ENCODE measurements around the gene CTRL.
A peak's percentile ranks its signal among the peaks of the same experiment; 100 is the strongest.

Gene CTRL

GRCh38 chr16:67884684-67885083 is 47.0 kb downstream of the CTRL start, which contains the start of gene NRN1L:
Gene NRN1L (plus strand): TSS chr16:67884885. CDS start chr16:67884904, 19 bp downstream.
- Histone ChIP-seq H3K4me3 (ENCODE audit: low read depth, low read length) (no peak within 1 kb of the TSS), H3K27ac (ENCODE audit: extremely low read depth, low read depth, low read length) (no peak within 1 kb of the TSS), H3K36me3 (ENCODE audit: control insufficient read depth in 2 of 2, insufficient read depth in 1 of 2, low read length in 2 of 2) (peaks cover 0 to 59% of the 10 kb centered on the region in 2 experiments; a peak in 1 of 3 replicates), H3K4me1 (ENCODE audit: control insufficient read depth, insufficient read depth, low read length) (peaks cover 3% of the 10 kb centered on the region; the same call in 1 of the 2 replicates), H3K9me3 (ENCODE audit: control insufficient read depth, insufficient read depth, low read depth, low read length) (no peaks in the 10 kb centered on the region)
- CTCF ChIA-PET, result interaction anchor here (0.6 to 4.2 kb wide), 24 partner anchors 7 to 405 kb away, joined by 3 to 62 read pairs (median 6); partner anchors contain the start of genes EDC4, NUTF2, PSKH1 and PSMB10
- POLR2A ChIA-PET, result interaction anchor here (1.2 to 2.4 kb wide), 3 partner anchors 11 to 50 kb away, joined by 3 to 16 read pairs (median 4); partner anchors contain the start of gene EDC4
- TF ChIP-seq ZBTB17 (tag by site-specific recombination; IDR thresholded peaks at IDR 0.05) (peak; percentile 70), ZBTB20 (tag by site-specific recombination; IDR thresholded peaks at IDR 0.05) (no peak), KLF16 (tag by site-specific recombination; IDR thresholded peaks at IDR 0.05) (peak; percentile 89), ZSCAN30 (tag by site-specific recombination; IDR thresholded peaks at IDR 0.05) (no peak), ZNF692 (tag by site-specific recombination; IDR thresholded peaks at IDR 0.05) (0 out of 2 replicates have a peak, but pooled peaks have one; percentile 45), ZNF843 (tag by site-specific recombination; IDR thresholded peaks at IDR 0.05) (0 out of 2 replicates have a peak, but pooled peaks have one; percentile 16), ZFP69B (tag by site-specific recombination; IDR thresholded peaks at IDR 0.05) (no peak), KLF8 (tag by site-specific recombination; IDR thresholded peaks at IDR 0.05) (peak; percentile 19; the same call in 1 of the 2 replicates), ZNF660 (tag by site-specific recombination; IDR thresholded peaks at IDR 0.05) (peak; percentile 55; the same call in 1 of the 2 replicates), FEZF1 (tag by site-specific recombination; IDR thresholded peaks at IDR 0.05) (no peak), IKZF3 (tag by site-specific recombination; IDR thresholded peaks at IDR 0.05) (peak; percentile 41), ELK4 (IDR thresholded peaks at IDR 0.05; ENCODE audit: borderline replicate concordance, low read depth, low read length) (no peak), ZBTB6 (tag by site-specific recombination; IDR thresholded peaks at IDR 0.05) (no peak), ZNF596 (tag by site-specific recombination; IDR thresholded peaks at IDR 0.05) (no peak), ZNF830 (tag by site-specific recombination; IDR thresholded peaks at IDR 0.05; ENCODE audit: low read depth) (no peak), ZNF114 (tag by site-specific recombination; IDR thresholded peaks at IDR 0.05) (no peak), ZBTB10 (tag by site-specific recombination; IDR thresholded peaks at IDR 0.05) (no peak), ZNF274 (IDR thresholded peaks at IDR 0.05; ENCODE audit: low read length) (no peak), ZNF274 (tag by site-specific recombination; IDR thresholded peaks at IDR 0.05; ENCODE audit: borderline replicate concordance) (no peak), SCRT2 (tag by site-specific recombination; IDR thresholded peaks at IDR 0.05) (peak; percentile 53), ZSCAN18 (tag by site-specific recombination; IDR thresholded peaks at IDR 0.05) (no peak), ZNF792 (tag by site-specific recombination; IDR thresholded peaks at IDR 0.05) (no peak), ZNF157 (tag by site-specific recombination; IDR thresholded peaks at IDR 0.05) (no peak), ZNF350 (tag by site-specific recombination; IDR thresholded peaks at IDR 0.05) (no peak), YY1 (tag by site-specific recombination; IDR thresholded peaks at IDR 0.05) (no peak), ZNF292 (tag by site-specific recombination; IDR thresholded peaks at IDR 0.05; ENCODE audit: borderline replicate concordance, low read depth) (no peak), ZNF184 (tag by site-specific recombination; IDR thresholded peaks at IDR 0.05) (no peak), ZNF324 (tag by site-specific recombination; IDR thresholded peaks at IDR 0.05) (no peak), ZNF558 (tag by site-specific recombination; IDR thresholded peaks at IDR 0.05) (no peak), SP7 (tag by site-specific recombination; IDR thresholded peaks at IDR 0.05) (0 out of 2 replicates have a peak, but pooled peaks have one; percentile 14), ZNF16 (tag by site-specific recombination; IDR thresholded peaks at IDR 0.05; ENCODE audit: low read depth) (no peak), ZXDB (tag by site-specific recombination; IDR thresholded peaks at IDR 0.05) (no peak)

Measured in HEK293 (cell line).